Mesendoderm (in vitro differentiated cells): ENCODE measurements around the gene OVOL2.
A peak's percentile ranks its signal among the peaks of the same experiment; 100 is the strongest.

Experiments
- DNase-seq: peaks from one replicate; pipeline ENCODE4 v3.0.0; 2013
- H2AK5ac ChIP-seq: 2 replicates; pipeline ENCODE4 v1.6.1; 2013; ENCODE audit warnings: low read length, inconsistent platforms
- H2BK120ac ChIP-seq: 2 replicates; pipeline ENCODE4 v1.6.1; 2013; ENCODE audit warnings: low read depth, mild to moderate bottlenecking, low read length, moderate library complexity, mixed read lengths
- H2BK15ac ChIP-seq: replicated peaks from 2 replicates; pipeline ENCODE4 v1.6.1; 2013; ENCODE audit warnings: low read depth, mild to moderate bottlenecking, moderate library complexity
- H2BK5ac ChIP-seq: 2 replicates; pipeline ENCODE4 v1.6.1; 2013; ENCODE audit warnings: low read length, inconsistent platforms
- H3K18ac ChIP-seq: 2 replicates; pipeline ENCODE4 v1.6.1; 2013; ENCODE audit warnings: mild to moderate bottlenecking, low read length, mixed read lengths
- H3K23ac ChIP-seq: one replicate; pipeline ENCODE4 v1.6.1; 2013; ENCODE audit warnings: low read length
- H3K27ac ChIP-seq: 2 replicates; pipeline ENCODE4 v1.5.1; 2013; ENCODE audit warnings: low read depth, mild to moderate bottlenecking, inconsistent platforms, low read length, moderate library complexity
- H3K27me3 ChIP-seq: 2 replicates; pipeline ENCODE4 v1.6.1; 2013; ENCODE audit warnings: low read length, control low read depth, mild to moderate bottlenecking, inconsistent platforms; ENCODE audit not compliant: insufficient read depth, poor library complexity
- H3K36me3 ChIP-seq: 2 replicates; pipeline ENCODE4 v1.6.1; 2013; ENCODE audit warnings: low read length, inconsistent platforms; ENCODE audit not compliant: control insufficient read depth, insufficient read depth
- H3K4ac ChIP-seq: one replicate; pipeline ENCODE4 v1.6.1; 2013; ENCODE audit warnings: low read depth, mild to moderate bottlenecking, low read length, moderate library complexity
- H3K4me1 ChIP-seq: 2 replicates; pipeline ENCODE4 v1.6.1; 2013; ENCODE audit warnings: low read depth, low read length, inconsistent platforms; ENCODE audit not compliant: control insufficient read depth
- H3K4me2 ChIP-seq: 2 replicates; pipeline ENCODE4 v1.6.1; 2013; ENCODE audit warnings: low read length
- H3K4me3 ChIP-seq: 2 replicates; pipeline ENCODE4 v1.5.1; 2013; ENCODE audit warnings: mild to moderate bottlenecking, low read length
- H3K56ac ChIP-seq: one replicate; pipeline ENCODE4 v1.6.1; 2013; ENCODE audit warnings: low read length
- H3K79me1 ChIP-seq: 2 replicates; pipeline ENCODE4 v1.6.1; 2013; ENCODE audit warnings: low read length, inconsistent platforms
- H3K79me2 ChIP-seq: 2 replicates; pipeline ENCODE4 v1.6.1; 2013; ENCODE audit warnings: mild to moderate bottlenecking, low read length; ENCODE audit not compliant: control insufficient read depth, insufficient read depth
- H3K9ac ChIP-seq: 2 replicates; pipeline ENCODE4 v1.6.1; 2013; ENCODE audit warnings: low read length, inconsistent platforms
- H4K5ac ChIP-seq: one replicate; pipeline ENCODE4 v1.6.1; 2013; ENCODE audit warnings: low read length
- H4K8ac ChIP-seq: one replicate; pipeline ENCODE4 v1.6.1; 2013; ENCODE audit warnings: low read depth, mild to moderate bottlenecking, control low read depth, low read length, moderate library complexity
- WGBS: extraction: QIAGEN DNeasy Blood & Tissue Kit; methylation state at CpG from one replicate; pipeline ENCODE4 v1.1.7; 2013; ENCODE audit warnings: low lambda C conversion rate, missing lambda C conversion rate; ENCODE audit not compliant: insufficient coverage; ENCODE audit errors: extremely low coverage; 5-methylcytosine and 5-hydroxymethylcytosine counted together

Gene OVOL2

GRCh38 chr20:18056174-18057100 lies 1.3 kb downstream of the OVOL2 start:
- no peaks in the 10 kb centered on the region for H3K27me3 ChIP-seq
- H3K4me1 ChIP-seq, result no peaks in the 10 kb centered on the region
- no peak overlapping the region for H3K4ac ChIP-seq
- peak overlapping the region; percentile 72 for H3K56ac ChIP-seq
- H3K36me3 ChIP-seq, result no peaks in the 10 kb centered on the region
- H2AK5ac ChIP-seq, result no peak overlapping the region
- H4K8ac ChIP-seq, result no peak overlapping the region
- H3K9ac ChIP-seq, result peak overlapping the region; percentile 61
- no peaks in the 10 kb centered on the region for H3K79me2 ChIP-seq
- H3K27ac ChIP-seq, result no peak overlapping the region
- H2BK120ac ChIP-seq, result no peak overlapping the region
- no peak overlapping the region for H4K5ac ChIP-seq
- peak overlapping the region; percentile 7 for H3K18ac ChIP-seq
- H2BK15ac ChIP-seq, result no peak overlapping the region
- WGBS, result no CpG with 5 or more reads among the region's 103 CpGs
- peak overlapping the region; percentile 71 for H3K4me2 ChIP-seq
- H3K79me1 ChIP-seq, result peaks cover 2% of the 10 kb centered on the region
- peak; percentile 53 for DNase-seq
- H3K23ac ChIP-seq, result peak overlapping the region; percentile 24
- peak overlapping the region; percentile 1 for H3K4me3 ChIP-seq
- H2BK5ac ChIP-seq, result no peak overlapping the region

DNA sequence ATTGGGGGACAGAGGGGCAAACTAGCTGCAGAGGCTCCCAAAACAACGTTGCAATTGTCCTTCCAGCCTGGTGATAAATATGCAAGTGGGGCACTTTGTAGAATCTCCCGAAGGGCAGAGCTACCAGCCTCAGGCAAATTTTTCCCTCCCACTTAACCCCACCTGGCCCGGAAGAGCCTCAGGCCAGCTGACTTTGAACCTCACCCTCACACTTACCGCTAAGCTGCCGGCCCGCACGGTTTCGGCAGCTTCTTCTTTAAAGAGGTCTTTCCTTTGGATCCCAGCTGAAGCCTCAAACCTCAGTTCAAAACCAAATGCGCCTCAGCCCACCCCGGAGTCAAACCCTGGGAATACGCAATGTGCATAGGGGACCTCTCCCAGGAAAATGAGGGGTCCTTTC lies 2.5 kb downstream of the OVOL2 start:
- H2AK5ac ChIP-seq, result no peak overlapping the region
- H3K27ac ChIP-seq, result no peak overlapping the region
- no peak overlapping the region for H3K4me3 ChIP-seq
- no peak overlapping the region for H2BK120ac ChIP-seq
- H2BK15ac ChIP-seq, result no peak overlapping the region
- no peaks in the 10 kb centered on the region for H3K79me2 ChIP-seq
- H3K36me3 ChIP-seq, result peaks cover 2% of the 10 kb centered on the region
- DNase-seq, result peak; percentile 82
- no peaks in the 10 kb centered on the region for H3K27me3 ChIP-seq
- H3K4me1 ChIP-seq, result no peaks in the 10 kb centered on the region
- peak overlapping the region; percentile 19 for H3K23ac ChIP-seq
- no peak overlapping the region for H4K8ac ChIP-seq
- H4K5ac ChIP-seq, result no peak overlapping the region
- WGBS, result no CpG with 5 or more reads among the region's 11 CpGs
- H3K4ac ChIP-seq, result no peak overlapping the region
- no peak overlapping the region for H2BK5ac ChIP-seq
- H3K79me1 ChIP-seq, result peaks cover 3% of the 10 kb centered on the region
- H3K9ac ChIP-seq, result no peak overlapping the region
- H3K18ac ChIP-seq, result no peak overlapping the region
- no peak overlapping the region for H3K4me2 ChIP-seq
- H3K56ac ChIP-seq, result peak overlapping the region; percentile 10

DNA sequence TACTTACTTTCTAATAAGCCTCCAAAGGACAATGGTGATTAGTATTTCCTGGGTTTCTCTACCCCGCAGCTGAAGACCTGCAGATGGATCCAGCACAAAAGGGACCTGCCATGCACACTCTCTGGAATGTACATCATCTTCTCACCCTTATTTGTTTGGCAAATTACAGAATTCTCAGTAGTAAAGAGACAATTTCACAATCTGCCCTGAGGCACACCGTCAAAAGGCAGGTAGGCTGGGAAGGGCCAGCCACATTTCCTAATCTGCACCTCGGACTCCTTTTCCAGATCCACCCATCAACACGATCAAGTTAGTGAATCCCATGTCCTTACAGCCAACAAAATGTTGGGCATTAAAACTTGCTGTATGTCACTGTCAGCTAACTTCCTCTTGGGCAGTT lies 4.9 kb downstream of the OVOL2 start:
- Histone ChIP-seq H3K18ac (no peak overlapping the region), H3K4me3 (no peak overlapping the region), H3K4me2 (no peak overlapping the region), H4K8ac (no peak overlapping the region), H3K4me1 (no peaks in the 10 kb centered on the region), H3K9ac (no peak overlapping the region), H3K79me1 (peaks cover 3% of the 10 kb centered on the region), H3K79me2 (no peaks in the 10 kb centered on the region), H3K56ac (no peak overlapping the region), H3K23ac (no peak overlapping the region), H2AK5ac (no peak overlapping the region), H3K36me3 (peaks cover 2% of the 10 kb centered on the region), H2BK15ac (no peak overlapping the region), H2BK5ac (no peak overlapping the region), H2BK120ac (no peak overlapping the region), H4K5ac (no peak overlapping the region), H3K27ac (no peak overlapping the region), H3K4ac (no peak overlapping the region), H3K27me3 (no peaks in the 10 kb centered on the region)
- no peak for DNase-seq
- WGBS, result no CpG with 5 or more reads among the region's 4 CpGs

DNA sequence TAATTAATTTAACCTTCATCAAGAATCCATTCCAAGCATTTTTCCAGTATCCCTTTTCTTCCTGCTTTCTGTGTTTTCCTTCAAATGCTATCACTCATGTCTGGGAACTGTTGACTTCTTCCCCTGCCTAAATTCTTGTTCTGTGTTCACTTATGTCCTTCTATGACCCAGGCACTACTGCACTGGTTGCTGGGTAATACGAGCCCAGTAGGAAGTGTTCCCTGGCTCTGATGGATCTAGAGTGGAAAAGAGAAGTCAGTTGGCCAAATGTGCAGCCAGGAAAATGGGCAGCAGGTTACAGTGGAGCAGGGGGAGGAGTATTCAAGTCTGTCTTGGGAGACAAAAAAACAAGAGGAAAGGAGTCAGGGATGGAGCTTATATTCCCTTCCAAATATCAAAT lies 7.1 kb downstream of the OVOL2 start:
- H2BK120ac ChIP-seq, result no peak overlapping the region
- peaks cover 2% of the 10 kb centered on the region for H3K36me3 ChIP-seq
- H4K5ac ChIP-seq, result no peak overlapping the region
- H2BK15ac ChIP-seq, result no peak overlapping the region
- H3K27ac ChIP-seq, result no peak overlapping the region
- H3K4me1 ChIP-seq, result no peaks in the 10 kb centered on the region
- H3K79me1 ChIP-seq, result peaks cover 3% of the 10 kb centered on the region
- H3K18ac ChIP-seq, result no peak overlapping the region
- no peak overlapping the region for H3K56ac ChIP-seq
- no peak overlapping the region for H2BK5ac ChIP-seq
- no peak overlapping the region for H3K4me3 ChIP-seq
- DNase-seq, result no peak
- H3K9ac ChIP-seq, result no peak overlapping the region
- no peaks in the 10 kb centered on the region for H3K79me2 ChIP-seq
- no peak overlapping the region for H3K4ac ChIP-seq
- H3K27me3 ChIP-seq, result no peaks in the 10 kb centered on the region
- H3K23ac ChIP-seq, result no peak overlapping the region
- no peak overlapping the region for H4K8ac ChIP-seq
- no peak overlapping the region for H3K4me2 ChIP-seq
- H2AK5ac ChIP-seq, result no peak overlapping the region
- WGBS, result no CpG with 5 or more reads among the region's 1 CpG

DNA sequence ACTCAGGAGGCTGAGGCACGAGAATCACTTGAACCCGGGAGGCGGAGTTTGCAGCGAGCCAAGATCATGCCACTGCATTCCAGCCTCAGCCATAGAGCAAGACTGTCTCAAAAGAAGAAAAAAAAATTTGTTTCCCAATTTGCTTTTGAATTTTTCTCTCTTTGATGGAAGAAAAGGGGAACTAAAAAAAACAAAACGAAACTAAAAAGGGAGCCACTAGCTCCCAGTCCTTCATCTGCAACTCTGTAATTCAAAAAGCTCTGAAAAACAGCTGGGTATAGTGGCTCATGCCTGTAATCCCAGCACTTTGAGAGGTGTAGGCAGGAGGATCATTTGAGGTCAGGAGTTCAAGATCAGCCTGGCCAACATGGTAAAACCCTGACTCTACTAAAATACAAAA lies 9.5 kb downstream of the OVOL2 start:
- Histone ChIP-seq H3K56ac (no peak overlapping the region), H3K27me3 (no peaks in the 10 kb centered on the region), H3K79me2 (no peaks in the 10 kb centered on the region), H3K9ac (no peak overlapping the region), H2AK5ac (no peak overlapping the region), H4K5ac (no peak overlapping the region), H3K4me3 (no peak overlapping the region), H3K23ac (no peak overlapping the region), H4K8ac (no peak overlapping the region), H3K4me1 (no peaks in the 10 kb centered on the region), H3K36me3 (peaks cover 2% of the 10 kb centered on the region), H3K4ac (no peak overlapping the region), H3K27ac (no peak overlapping the region), H2BK5ac (no peak overlapping the region), H2BK120ac (no peak overlapping the region), H3K79me1 (peaks cover 2% of the 10 kb centered on the region), H3K4me2 (no peak overlapping the region), H3K18ac (no peak overlapping the region), H2BK15ac (no peak overlapping the region)
- DNase-seq, result no peak
- no CpG with 5 or more reads among the region's 5 CpGs for WGBS
